ENCODE results near the gene CALCR.

- no peak for TF ChIP-seq CTCF (IDR thresholded peaks at IDR 0.05; ENCODE audit: insufficient read depth, low read length)
- TF ChIP-seq POLR2AphosphoS5 (IDR thresholded peaks at IDR 0.05; ENCODE audit: low read depth) = no peak
- no peak for TF ChIP-seq REST (IDR thresholded peaks at IDR 0.05; ENCODE audit: insufficient replicate concordance, low read depth)
Measured at GRCh38 chr7:93535616-93536015, 38.9 kb downstream of the CALCR start.

Data from HL-60 (cell line).